ENCODE results near the gene ZNF627.

ZNF627 gene

GRCh38 chr19:11662278-11662677 lies 65.0 kb downstream of the ZNF627 start:
- no peaks in the 10 kb centered on the region for H3K4me1 Mint-ChIP-seq
- H3K4me3 Mint-ChIP-seq, result no peak overlapping the region
- H3K27me3 Mint-ChIP-seq (ENCODE audit: low read depth, poor library complexity), result peaks cover 3% of the 10 kb centered on the region
- no peak overlapping the region for H3K27ac Mint-ChIP-seq
- H3K9me3 Mint-ChIP-seq, result peaks cover 81% of the 10 kb centered on the region
- no peak for DNase-seq
- peaks cover 85% of the 10 kb centered on the region for H3K36me3 Mint-ChIP-seq (ENCODE audit: low read depth)
- no peak for TF ChIP-seq CTCF (IDR thresholded peaks at IDR 0.05)

- DNase-seq, result no peak
- H3K36me3 Mint-ChIP-seq (ENCODE audit: low read depth), result peaks cover 84% of the 10 kb centered on the region
- peaks cover 83% of the 10 kb centered on the region for H3K9me3 Mint-ChIP-seq
These were observed 65.9 kb downstream of the ZNF627 start for GRCh38 chr19:11663181-11663591.

More at GRCh38 chr19:11663181-11663591, 65.9 kb downstream of the ZNF627 start:
- TF ChIP-seq CTCF (IDR thresholded peaks at IDR 0.05), result no peak
- Mint-ChIP-seq H3K27ac (no peak overlapping the region), H3K4me3 (no peak overlapping the region), H3K27me3 (ENCODE audit: low read depth, poor library complexity) (peaks cover 3% of the 10 kb centered on the region), H3K4me1 (no peaks in the 10 kb centered on the region)
